LoVo (cell line): ENCODE measurements around the gene AGO1.
A peak's percentile ranks its signal among the peaks of the same experiment; 100 is the strongest.
"Not testable (repeated sequence)": the region's sequence is repeated elsewhere in the genome, so short reads cannot be mapped to it uniquely, and the experiment has no call there.

Experiments
- DNase-seq: peaks from one replicate; pipeline ENCODE4 v3.0.0-alpha.2; 2016; ENCODE audit warnings: low spot score

AGO1 gene

DNA sequence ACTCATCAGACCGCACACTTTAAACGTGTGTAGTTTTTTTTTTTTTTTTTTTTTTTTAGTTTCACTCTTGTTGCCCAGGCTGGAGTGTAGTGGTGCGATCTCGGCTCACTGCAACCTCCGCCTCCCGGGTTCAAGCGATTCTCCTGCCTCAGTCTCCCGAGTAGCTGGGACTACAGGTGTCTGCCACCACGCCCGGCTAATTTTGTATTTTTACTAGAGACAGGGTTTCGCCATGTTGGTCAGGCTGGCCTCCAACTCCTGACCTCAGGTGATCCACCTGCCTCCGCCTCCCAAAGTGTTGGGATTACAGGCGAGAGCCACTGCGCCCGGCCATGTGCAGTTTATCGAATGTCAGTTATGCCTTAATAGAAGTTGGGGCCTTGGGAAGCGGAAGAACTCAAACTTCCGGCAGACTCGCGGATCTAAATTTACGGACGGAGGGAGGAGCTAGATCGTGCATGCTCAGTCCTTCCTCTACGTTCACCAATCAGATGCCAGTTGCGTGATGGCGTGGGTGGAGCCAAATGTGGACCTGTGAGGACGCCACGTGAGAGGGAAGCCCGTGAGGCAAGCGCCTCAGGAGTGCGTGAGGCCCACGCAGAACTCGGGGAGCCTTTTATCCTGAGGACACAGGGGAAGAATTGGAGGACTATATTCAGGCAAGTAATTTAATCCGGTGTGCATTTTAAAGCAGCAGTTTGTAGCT is 13.6 kb upstream of the AGO1 start:
- not testable (repeated sequence) for DNase-seq

DNA sequence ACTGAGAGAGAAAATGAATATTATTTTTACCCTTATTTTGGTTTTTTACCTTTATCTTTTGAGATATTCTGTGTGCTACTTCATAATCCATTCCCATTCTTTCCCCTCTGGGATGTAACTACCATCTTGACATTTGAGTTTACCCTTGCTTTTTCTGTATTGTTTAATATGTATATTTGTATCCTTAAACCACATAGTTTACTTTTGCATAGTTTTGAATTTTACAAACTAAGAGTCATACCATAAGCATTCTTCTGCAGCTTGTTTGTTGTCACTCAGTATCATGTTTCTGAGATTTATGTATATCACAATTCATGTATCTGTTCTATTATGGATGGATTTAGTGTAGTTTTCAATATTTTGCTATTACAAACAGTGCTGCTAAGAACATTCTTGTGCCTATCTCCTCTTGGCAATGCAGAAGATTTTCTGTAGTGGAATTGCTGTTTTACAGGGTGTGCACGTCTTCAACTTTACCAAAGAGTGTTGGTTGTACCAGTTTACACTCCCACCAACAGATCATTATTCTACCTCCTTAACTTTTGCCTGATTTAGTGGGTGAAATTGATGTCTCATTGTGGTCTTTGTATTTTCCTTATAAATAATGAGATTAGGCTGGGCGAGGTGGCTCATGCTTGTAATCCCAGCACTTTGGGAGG is 12.2 kb upstream of the AGO1 start:
- DNase-seq, result no peak

DNA sequence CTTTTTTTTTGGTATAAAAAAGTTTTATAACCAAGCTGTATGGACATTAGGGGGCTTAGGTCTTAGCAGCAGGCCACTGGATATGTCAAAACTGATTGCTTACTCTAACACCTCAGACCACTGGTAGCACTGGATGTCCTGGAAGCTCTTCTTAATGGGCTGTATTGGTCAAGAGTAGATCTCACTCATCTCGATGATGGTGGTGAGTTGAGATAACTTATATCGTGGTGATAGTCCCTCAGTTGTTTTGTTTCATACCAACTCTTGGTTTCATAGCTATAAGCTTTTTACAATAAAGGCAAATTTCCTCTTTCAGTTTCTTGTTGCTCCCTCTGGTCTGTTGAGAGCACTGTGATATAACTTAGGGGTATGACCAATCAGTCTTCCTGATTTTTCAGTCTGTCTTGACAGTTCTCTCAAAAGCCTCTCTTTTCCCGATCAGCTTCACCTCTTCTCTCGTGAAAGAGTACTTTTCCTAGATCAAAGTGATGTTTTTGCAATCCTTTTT is 9.7 kb upstream of the AGO1 start:
- no peak for DNase-seq

DNA sequence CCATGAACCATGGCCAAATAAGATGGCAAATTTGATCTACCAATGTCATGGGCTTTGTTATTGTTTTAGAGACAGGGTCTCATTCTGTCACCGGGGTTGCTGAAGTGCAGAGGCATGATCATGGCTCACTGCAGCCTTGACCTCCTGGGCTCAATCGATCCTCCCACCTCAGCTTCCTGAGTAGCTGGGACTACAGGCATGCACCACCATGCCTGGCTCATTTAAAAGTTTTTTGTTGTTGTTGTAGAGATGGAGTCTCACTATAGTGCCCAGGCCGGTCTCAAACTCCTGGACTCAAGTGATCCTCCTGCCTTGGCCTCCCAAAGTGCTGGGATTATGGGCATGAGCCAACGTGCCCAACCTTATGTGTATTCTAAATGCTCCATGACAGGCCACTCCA is 8.9 kb upstream of the AGO1 start:
- DNase-seq, result not testable (repeated sequence)

DNA sequence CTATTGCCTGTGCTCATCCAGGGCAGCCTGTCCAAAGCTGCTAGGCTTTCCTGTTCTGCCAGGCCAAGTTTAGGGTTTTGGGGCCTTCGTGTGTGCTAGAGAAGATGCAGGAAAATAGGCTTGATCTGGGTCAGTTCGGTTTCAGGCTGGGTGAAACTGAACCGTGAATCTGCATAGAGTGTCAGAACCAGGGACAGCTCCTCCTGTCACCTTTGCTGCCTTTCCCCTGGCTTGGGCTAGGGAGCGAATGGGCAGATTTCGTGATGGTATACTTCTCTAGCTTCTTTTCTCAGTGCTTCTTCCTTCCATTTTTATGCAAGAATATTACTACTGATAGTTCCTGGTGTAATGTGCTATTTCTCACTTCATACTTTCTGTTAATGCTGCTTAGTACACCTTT is 6.0 kb upstream of the AGO1 start:
- DNase-seq, result no peak

DNA sequence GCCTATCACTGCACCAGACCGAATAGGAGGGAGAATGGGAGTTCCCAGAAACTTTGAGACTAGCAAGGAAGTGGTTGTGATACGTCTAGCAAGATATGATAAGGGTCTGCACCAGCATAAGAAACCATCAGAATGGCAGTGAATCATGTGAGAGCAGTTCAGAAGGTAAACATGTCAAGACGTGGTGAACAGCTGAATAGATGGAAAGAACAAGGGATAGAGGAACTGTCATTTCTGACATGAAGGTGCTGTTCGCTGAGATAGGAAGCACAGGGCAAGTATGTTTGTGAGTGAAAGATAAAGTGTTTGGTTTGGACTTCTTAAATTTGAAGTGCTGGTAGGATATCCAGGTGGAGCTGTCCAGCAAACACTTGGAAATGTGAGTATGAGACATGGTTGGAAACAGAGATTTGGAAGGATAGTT is 1.1 kb upstream of the AGO1 start:
- DNase-seq, result no peak

DNA sequence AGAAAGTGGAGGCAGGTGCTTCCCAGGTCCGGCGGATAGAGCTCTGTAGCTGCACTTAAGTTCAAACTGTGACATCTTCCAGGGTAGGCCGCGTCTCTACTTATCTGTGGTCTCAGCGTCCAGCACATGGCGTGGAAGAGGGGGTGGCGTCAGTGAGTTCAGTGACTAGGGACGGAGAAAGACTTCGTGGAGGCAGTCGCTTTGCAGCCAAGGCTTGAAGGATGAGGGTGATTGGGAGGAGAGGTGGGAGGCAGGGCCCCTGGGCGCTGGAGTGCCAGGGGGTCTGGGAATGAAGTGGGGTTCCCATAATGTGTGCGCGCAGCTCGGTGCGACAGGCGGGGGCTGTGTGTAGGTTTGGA is 444 bp upstream of the AGO1 start:
- no peak for DNase-seq

DNA sequence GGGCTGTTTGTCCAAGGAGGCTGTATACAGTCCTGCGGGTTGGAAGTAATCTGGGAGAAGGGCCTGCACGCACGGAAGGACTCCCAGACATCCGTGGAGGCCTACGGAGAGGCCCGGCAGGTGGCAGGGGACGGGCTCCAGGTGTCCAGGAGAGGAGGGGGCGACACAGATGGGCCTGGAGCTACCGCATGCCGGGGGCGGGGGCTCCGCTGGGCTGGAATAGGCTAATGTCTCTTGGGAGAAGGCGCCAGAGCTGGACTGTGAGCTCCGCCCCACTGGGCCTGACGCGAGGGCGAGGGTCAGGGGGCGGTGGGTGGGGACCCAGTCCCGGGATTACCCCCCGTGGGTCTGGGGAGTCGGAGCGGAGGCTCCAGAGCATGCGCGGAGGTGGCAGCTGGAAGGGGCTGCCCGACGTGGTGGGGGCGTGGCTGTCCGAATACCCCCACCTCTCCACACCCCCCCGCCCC is 659 bp downstream of the AGO1 start:
- DNase-seq, result peak; percentile 18

DNA sequence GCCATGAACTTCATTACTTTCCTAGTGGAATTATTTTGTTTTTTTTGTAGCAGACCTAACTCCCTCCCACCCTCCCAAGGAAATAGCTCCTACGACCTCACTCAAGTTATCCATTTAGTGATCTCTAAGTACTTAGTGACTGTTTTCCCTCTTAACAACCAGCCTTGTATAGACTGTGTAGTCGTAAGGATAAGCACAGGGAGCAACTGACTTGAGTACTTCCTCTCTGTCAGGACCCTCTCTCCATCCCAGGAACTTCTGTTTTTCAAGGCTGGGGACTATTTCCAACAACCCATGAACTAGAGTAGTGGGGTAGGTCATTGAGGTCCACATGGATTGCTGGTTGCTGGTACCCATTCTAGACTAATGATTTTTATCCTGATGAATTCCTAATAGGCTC is 1.9 kb downstream of the AGO1 start:
- DNase-seq, result no peak

DNA sequence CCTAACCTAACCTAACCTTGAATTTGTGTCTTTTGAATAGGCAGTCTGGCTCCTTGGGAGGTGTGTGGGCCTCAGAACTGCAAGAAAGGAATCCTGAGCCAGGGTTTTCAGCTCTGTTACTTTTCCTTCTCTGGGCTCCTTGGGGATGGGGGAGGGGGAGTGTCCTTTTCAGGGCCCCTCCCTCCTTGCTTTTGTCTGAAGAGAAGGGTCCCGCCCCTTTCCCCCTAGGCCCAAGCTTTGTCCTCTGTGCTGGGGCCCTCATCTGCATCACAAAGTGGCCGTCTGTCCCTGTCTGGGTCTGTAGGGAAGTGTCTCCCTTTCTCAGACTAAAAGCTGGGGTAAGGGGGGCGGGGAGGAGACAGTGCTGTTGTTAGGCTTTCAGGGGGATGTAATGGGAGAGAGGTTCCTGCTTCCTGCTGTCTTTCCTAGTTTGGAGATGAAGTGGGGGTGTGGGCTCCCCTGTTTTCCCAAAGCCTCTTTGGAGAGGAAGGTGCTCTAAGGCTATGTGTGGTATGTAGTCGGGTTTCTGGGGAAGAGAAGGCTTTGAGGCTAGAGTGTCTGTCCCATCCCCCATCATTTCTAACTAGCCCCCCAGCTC is 3.1 kb downstream of the AGO1 start:
- no peak for DNase-seq

DNA sequence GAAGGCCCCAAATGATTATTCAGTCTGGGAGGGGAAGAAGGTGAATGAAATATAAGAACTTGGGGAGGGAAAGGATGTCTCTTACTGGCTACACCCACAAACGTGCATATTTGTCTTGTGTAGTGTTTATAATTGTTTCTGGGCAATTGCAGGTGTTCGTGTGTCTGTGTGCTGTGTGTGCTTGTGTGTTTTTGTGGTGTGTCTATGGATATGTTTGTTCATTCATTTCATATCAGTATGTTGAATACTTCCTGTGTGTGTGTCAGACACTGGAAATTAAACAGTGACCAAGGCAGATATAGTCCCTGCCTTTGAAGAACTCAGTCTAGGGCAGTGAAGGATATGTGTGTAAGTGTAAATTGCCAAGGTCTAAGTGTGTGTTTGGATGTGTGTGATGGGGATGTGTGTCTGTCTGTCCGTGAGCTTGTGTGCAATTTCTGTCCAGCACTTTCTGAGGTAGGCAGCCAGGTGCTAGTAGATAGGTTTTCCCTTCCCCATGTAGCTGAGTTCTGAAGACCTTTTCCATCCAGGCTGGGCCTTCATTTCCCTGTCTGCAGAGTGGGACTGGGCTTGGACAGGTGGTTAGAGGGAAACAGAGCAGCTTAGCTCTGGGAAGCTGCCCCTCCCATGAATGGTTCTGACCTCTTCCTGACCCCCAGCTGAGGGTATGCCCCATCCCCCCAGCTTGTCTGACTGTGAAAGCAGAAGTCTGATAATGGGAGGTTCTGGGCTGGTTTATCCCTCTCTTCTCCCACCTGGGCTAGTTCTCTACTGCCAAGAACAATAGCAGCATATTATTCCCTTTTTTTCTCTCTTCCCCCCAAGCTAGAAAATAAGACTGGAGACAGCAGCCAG is 3.8 kb downstream of the AGO1 start:
- DNase-seq, result no peak

DNA sequence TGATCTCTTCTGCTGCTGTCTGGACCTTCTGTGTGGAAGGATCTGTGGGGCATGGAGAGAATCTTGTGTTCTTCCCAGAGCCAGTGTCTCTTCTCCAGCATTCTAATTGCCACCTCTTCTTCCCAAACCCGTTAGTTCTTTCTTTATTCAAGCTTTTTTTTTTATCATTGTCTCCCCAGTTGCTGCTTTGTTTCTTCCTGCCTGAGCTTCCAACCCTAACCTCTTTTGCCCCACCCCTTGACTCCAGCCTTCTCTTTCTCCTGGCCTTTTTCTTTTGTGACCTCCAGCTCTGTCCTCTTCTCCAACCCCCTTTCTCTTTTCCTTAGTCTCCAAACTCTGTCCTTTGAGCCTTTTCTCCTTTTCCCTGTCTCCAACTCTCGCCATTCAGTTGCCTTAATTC is 4.5 kb downstream of the AGO1 start:
- no peak for DNase-seq

DNA sequence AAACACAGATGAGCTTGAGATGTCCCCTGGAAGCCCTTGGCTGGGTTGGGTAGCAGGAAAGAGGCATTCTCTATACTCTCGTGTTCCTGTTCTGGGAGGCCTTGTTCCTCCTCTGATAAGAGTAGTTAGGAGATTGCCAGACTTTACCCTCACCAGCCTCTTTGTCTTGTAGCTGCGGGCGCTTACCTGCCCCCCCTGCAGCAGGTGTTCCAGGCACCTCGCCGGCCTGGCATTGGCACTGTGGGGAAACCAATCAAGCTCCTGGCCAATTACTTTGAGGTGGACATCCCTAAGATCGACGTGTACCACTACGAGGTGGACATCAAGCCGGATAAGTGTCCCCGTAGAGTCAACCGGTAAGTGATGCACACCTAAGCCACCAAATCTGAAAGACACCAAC is 5.2 kb downstream of the AGO1 start:
- DNase-seq, result no peak

DNA sequence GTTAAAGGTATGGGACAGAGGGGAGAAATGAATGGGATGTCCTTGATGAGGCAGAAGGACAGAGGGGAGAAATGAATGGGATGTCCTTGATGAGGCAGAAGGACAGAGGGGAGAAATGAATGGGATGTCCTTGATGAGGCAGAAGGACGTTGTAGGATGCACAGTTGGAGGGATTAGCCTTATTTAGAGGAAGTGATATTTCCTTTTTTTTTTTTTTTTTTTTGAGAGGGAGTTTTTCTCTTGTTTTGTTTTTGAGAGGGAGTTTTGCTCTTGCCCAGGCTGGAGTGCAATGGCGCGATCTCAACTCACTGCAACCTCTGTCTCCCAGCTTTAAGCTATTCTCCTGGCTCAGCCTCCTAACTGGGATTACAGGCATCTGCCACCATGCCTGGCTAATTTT is 6.0 kb downstream of the AGO1 start:
- DNase-seq, result not testable (repeated sequence)

DNA sequence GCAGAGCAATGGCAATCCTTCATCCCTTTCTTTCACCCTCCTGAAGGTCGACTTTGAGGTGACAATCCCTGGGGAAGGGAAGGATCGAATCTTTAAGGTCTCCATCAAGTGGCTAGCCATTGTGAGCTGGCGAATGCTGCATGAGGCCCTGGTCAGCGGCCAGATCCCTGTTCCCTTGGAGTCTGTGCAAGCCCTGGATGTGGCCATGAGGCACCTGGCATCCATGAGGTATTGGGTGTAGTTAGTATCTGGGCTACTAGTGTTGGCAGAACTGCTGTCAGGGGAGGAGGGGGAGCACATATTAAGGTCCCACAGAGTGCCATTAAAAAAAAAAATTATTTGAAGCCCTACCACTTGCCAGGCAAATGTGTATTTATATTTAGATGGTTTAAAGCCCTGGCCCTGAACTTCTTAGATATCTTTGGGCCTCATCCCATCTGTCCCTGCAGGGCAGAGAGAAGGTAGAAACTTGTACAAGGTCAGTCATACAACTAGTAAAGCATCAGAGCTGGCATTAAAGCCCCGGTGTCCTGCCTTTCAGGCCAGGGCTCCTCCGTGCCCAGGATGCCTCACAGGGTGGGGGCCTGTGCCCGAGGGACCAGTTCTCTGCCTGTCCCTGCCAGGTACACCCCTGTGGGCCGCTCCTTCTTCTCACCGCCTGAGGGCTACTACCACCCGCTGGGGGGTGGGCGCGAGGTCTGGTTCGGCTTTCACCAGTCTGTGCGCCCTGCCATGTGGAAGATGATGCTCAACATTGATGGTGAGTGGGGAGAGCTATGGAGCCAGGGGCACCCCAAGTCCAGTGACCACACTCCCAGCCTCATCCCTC is 10.3 kb downstream of the AGO1 start:
- DNase-seq, result no peak

DNA sequence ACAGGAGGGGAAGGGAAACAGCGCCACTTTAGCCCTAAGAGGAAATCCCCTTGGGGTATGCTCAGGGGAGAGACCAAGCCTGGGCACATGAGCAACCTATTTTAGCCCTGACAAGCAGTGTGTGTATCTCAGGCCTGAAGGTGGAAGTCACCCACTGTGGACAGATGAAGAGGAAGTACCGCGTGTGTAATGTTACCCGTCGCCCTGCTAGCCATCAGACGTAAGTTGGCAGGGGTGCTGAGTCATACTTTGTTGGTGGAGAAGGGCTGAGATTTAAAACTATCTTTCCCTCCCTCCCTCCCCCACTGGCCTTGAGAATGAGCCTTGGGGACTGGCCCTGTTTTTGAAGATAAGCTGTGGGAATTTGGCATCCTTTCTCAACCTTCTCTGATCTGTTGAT is 11.2 kb downstream of the AGO1 start:
- DNase-seq, result no peak

DNA sequence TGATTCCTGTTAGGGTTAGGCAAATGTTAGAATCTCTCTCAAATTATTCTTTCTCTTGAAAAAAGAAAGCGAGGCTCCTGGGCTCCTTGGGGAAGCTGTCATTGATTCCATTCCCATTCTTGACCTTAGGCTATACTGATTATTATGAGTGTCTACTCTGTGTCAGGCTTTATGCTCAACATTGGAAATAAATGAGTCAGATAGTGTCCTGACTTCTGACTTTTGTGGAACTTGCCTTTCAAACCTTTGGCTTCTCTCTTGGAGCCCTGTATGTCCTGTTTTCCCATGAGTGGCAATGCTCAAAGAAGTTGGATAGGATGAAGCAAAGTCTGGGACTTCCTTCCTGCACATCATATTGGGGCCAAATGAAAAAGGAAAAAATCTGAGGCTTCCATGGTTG is 11.6 kb downstream of the AGO1 start:
- DNase-seq, result no peak

DNA sequence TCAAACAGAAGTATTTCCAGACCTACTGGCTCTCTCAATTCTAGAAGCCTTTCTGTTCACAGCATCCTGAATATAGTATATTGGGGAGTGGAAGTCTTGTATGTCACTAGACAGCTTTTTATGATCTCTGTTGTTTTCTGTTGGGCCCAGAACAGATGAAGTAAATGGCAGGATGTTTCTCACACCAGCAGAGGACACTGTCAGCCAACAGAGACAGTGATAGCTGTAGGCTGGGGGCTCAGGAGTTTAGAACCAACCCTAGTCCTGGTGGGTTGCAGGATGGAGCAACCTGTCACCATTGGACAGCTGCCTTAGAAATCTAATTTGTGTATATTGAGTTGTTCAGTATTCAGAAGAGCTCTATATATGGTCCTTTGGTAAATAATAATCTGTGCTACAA is 16.9 kb downstream of the AGO1 start:
- DNase-seq, result no peak

DNA sequence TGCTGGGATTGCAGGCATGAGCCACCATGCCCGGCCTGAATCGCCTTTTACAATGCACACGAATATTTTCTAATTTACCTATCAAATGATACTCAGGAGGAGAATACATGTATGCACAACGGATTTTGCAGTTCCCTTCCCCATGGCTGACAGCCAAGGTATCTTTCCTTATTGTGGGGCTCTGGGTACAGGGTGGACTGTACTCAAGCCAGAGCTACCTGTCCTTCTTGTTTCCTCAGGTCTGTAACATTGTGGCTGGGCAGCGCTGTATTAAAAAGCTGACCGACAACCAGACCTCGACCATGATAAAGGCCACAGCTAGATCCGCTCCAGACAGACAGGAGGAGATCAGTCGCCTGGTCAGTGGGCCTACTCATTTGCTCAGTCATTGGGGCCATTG is 18.2 kb downstream of the AGO1 start:
- no peak for DNase-seq

DNA sequence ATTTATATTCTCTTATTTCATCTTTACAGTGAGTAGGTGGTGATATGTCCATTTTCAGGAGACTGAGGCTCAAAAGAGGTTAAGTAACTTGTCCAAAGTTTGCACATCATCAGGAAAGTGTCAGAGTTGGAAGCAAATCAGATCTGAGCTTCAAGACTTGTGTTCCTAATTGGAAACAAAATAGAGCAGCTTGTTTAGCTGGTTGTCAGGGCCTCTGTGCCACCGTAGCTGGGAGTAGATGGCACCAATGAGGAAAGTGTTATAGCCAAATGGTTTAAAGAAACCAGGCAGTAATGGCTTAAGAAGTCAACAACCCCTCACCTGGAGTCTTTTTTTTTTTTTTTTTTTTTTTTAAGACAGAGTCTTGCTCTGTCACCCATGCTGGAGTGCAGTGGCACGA is 19.7 kb downstream of the AGO1 start:
- no peak for DNase-seq

DNA sequence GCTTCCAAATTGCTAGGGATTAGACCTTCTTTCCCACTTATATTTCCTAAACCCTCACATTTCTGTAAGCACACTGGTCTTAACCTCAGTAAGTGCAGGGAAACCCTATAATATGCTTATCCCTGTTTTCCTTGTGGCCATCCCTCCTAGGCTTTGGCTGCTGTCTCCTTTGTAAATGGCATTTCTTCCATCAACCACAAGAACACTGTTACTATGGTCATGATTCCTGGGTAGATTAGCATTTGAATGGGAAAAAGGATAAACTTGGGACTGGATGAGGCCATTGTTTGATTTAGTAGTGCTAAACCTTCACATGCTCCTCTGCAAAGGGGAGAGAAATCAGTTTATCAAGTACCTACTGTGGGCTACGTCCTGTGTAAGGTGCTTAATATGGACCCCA is 31.7 kb downstream of the AGO1 start:
- DNase-seq, result no peak

DNA sequence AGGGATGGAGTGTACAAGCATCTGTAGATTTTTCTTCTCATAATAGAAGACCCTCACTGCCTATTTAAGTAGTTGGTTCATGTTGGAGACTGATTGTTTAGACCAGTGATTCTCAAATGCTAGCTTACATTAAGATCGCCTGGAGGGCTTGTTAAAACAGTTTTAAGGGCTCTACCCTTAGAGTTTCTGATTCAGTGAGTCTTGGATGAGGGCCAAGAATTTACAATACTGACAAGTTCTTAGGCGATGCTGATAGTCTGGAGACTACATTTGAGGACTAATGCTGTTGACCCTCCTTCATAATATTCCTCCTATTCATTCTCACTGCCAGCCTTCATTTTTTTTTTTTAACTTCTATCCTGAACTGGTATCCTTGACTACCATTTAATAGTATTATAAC is 32.7 kb downstream of the AGO1 start:
- DNase-seq, result no peak
